GM19467 (cell line): ENCODE results near the gene DLL1.

Experiments used
- ATAC-seq: cut with Tn5 transposase; IDR thresholded peaks from one replicate; pipeline ENCODE4 v1.9.1; 2021; ENCODE audit warnings: mild to moderate bottlenecking, moderate library complexity; ENCODE audit not compliant: unreplicated experiment

Gene DLL1

GRCh38 chr6:170295510-170296422, 4.9 kb upstream of the DLL1 start:
- peak; percentile 45 for ATAC-seq

- ATAC-seq, result no peak
Measured at GRCh38 chr6:170294813-170295509, 4.1 kb upstream of the DLL1 start.

GRCh38 chr6:170294298-170294730, 3.4 kb upstream of the DLL1 start:
- no peak for ATAC-seq

- ATAC-seq, result no peak
Measured at GRCh38 chr6:170293341-170294231, 2.7 kb upstream of the DLL1 start.

GRCh38 chr6:170292407-170293158, 1.7 kb upstream of the DLL1 start:
- ATAC-seq, result no peak

GRCh38 chr6:170292111-170292406, 1.2 kb upstream of the DLL1 start:
- no peak for ATAC-seq

GRCh38 chr6:170291271-170292110, 613 bp upstream of the DLL1 start:
- no peak for ATAC-seq

GRCh38 chr6:170289951-170290295, 955 bp downstream of the DLL1 start:
- no peak for ATAC-seq

- no peak for ATAC-seq
Measured at GRCh38 chr6:170289180-170289931, 1.5 kb downstream of the DLL1 start.

GRCh38 chr6:170288852-170289179, 2.1 kb downstream of the DLL1 start:
- no peak for ATAC-seq

GRCh38 chr6:170288091-170288631, 2.7 kb downstream of the DLL1 start:
- no peak for ATAC-seq

GRCh38 chr6:170287371-170287876, 3.5 kb downstream of the DLL1 start:
- ATAC-seq, result no peak

GRCh38 chr6:170286934-170287265, 4.0 kb downstream of the DLL1 start:
- no peak for ATAC-seq

- no peak for ATAC-seq
Measured at GRCh38 chr6:170286246-170286933, 4.5 kb downstream of the DLL1 start.

- ATAC-seq, result no peak
Measured at GRCh38 chr6:170285482-170285881, 5.4 kb downstream of the DLL1 start.

- no peak for ATAC-seq
Measured at GRCh38 chr6:170284866-170285469, 5.9 kb downstream of the DLL1 start.

GRCh38 chr6:170284126-170284773, 6.6 kb downstream of the DLL1 start:
- no peak for ATAC-seq
